Stomach (tissue), 9 donors: ENCODE measurements around the gene NEU3. TPM values are rescaled to one million over a fixed set of nuclear protein-coding genes. Genes with fewer than 3 reads are reported as not detected.

Source experiments
- DNase-seq, 2 donors: peaks; one replicate each; pipeline versions ENCODE4 v3.0.0 to v3.0.0-alpha.2; 2013 to 2019
- H3K27ac ChIP-seq, 5 donors: fragments of 200-600 bp in 4 of 5; sonication (generic) in 4 of 5; one replicate each; pipeline ENCODE4 v1.5.1; 2013 to 2019; ENCODE audit warnings: mild to moderate bottlenecking in 1 of 5, moderate library complexity in 1 of 5
- H3K27me3 ChIP-seq, 3 donors: fragments of 200-600 bp; sonication (generic); one replicate each; pipeline ENCODE4 v1.5.1; 2017 to 2019; ENCODE audit warnings: mixed run types in 1 of 3
- H3K36me3 ChIP-seq, 4 donors: fragments of 200-600 bp; sonication (generic); 1 replicate in 3 of 4; 2 replicates in 1 of 4; pipeline ENCODE4 v1.5.1; 2016 to 2019
- H3K4me1 ChIP-seq, 4 donors: fragments of 200-600 bp; sonication (generic); one replicate each; pipeline ENCODE4 v1.5.1; 2016 to 2019
- H3K4me3 ChIP-seq, 4 donors: fragments of 200-600 bp; sonication (generic) in 3 of 4; one replicate each; pipeline ENCODE4 v1.5.1; 2016 to 2019; ENCODE audit warnings: mild to moderate bottlenecking in 1 of 4
- H3K9me3 ChIP-seq, 4 donors: fragments of 200-600 bp; sonication (generic); one replicate each; pipeline ENCODE4 v1.5.1; 2016 to 2019
- CTCF ChIP-seq, 7 experiments: fragments of 450-650 bp in 4 of 7; fragments of 200-600 bp in 3 of 7; sonication (generic) in 3 of 7; IDR thresholded peaks; one replicate each; pipeline ENCODE4 v1.5.1; 2016 to 2019; ENCODE audit warnings: antibody characterized with exemption in 7 of 7, control low read depth in 2 of 7, mild to moderate bottlenecking in 1 of 7
- EP300 ChIP-seq: sonication (generic); formaldehyde crosslinking; IDR thresholded peaks from one replicate; pipeline ENCODE4 v1.6.1; 2017; ENCODE audit warnings: antibody characterized with exemption
- POLR2A ChIP-seq, 4 donors: fragments of 450-650 bp; IDR thresholded peaks; one replicate each; pipeline ENCODE4 v1.6.1; 2016; ENCODE audit warnings: antibody characterized with exemption in 4 of 4, control low read depth in 2 of 4, mild to moderate bottlenecking in 1 of 4, moderate library complexity in 1 of 4
- POLR2AphosphoS5 ChIP-seq, 3 donors: sonication (generic); formaldehyde crosslinking; IDR thresholded peaks; one replicate each; pipeline ENCODE4 v1.6.1; 2016; ENCODE audit warnings: antibody characterized with exemption in 3 of 3
- WGBS, 5 donors: extraction: QIAGEN DNeasy Blood & Tissue Kit in 3 of 5; methylation state at CpG; one replicate each; pipeline versions ENCODE4 v1.1.5 to v1.1.7; 2013 to 2018; 5-methylcytosine and 5-hydroxymethylcytosine counted together
- intact Hi-C: fragments of 100-400 bp; cut with DNase I; formaldehyde crosslinking; loops from one replicate; pipeline ENCODE4 v1.15.1; 2023; ENCODE audit warnings: low total_unique reads
- polyA plus RNA-seq, 3 donors: library from polyadenylated mRNA; stranded (reverse); fragments of 200-250 nt; gene quantifications; one replicate each; pipeline ENCODE4 v1.2.3, GENCODE V29; 2013
- total RNA-seq, 5 donors: library from RNA; depleted of rRNA; stranded (reverse); fragments of >200 nt; gene quantifications; one replicate each; pipeline versions ENCODE4 v1.1.0 to v1.2.3, GENCODE V29; 2014 to 2016
- donor health status: healthy with polysubstance abuse.
- donor health status: Bipolar disorder and iron deficiency.
- donor health status: healthy.

The NEU3 gene
- total and polyA plus RNA-seq, 8 donors: 0.58 to 33.5 (median 3.7) TPM

GRCh38 chr11:75022296-75022695 lies 33.6 kb downstream of the NEU3 start:
- H3K4me3 ChIP-seq: no peak overlapping the region
- no peaks in the 10 kb centered on the region for H3K9me3 ChIP-seq
- intact Hi-C loops: loop anchor here (5.0 kb wide), 1 partner anchor 225 kb away; no protein-coding TSS in a partner anchor
- no peak overlapping the region for H3K27ac ChIP-seq
- no peak for DNase-seq
- H3K36me3 ChIP-seq: no peaks in the 10 kb centered on the region
- no peaks in the 10 kb centered on the region for H3K27me3 ChIP-seq
- no peaks in the 10 kb centered on the region for H3K4me1 ChIP-seq
- WGBS, 5 donors: 83 to 92% (median 88%) methylated on average over 3 of the region's 3 CpGs
- TF ChIP-seq EP300 (no peak), CTCF (IDR thresholded peaks at IDR 0.05) (no peak), POLR2AphosphoS5 (IDR thresholded peaks at IDR 0.05) (no peak), POLR2A (IDR thresholded peaks at IDR 0.05) (no peak)

GRCh38 chr11:75022759-75023396 lies 34.1 kb downstream of the NEU3 start:
- WGBS, 5 donors: 54 to 66% (median 60%) methylated on average over 4 to 5 of the region's 5 CpGs
- Histone ChIP-seq H3K9me3 (no peaks in the 10 kb centered on the region), H3K36me3 (no peaks in the 10 kb centered on the region), H3K4me3 (no peak overlapping the region), H3K27me3 (no peaks in the 10 kb centered on the region), H3K4me1 (no peaks in the 10 kb centered on the region), H3K27ac (no peak overlapping the region)
- intact Hi-C loops: loop anchor here (5.0 kb wide), 1 partner anchor 224 kb away; no protein-coding TSS in a partner anchor
- peak; percentile 87 to 93 for DNase-seq
- TF ChIP-seq CTCF (IDR thresholded peaks at IDR 0.05): peak in 5 of 7 experiments; percentile 67 to 94 (median 90)
- TF ChIP-seq POLR2AphosphoS5 (IDR thresholded peaks at IDR 0.05): peak in 1 of 3 donors; percentile 25
- TF ChIP-seq EP300: no peak

- Histone ChIP-seq H3K4me1 (no peaks in the 10 kb centered on the region), H3K27ac (no peak overlapping the region), H3K9me3 (no peaks in the 10 kb centered on the region), H3K36me3 (no peaks in the 10 kb centered on the region), H3K4me3 (no peak overlapping the region), H3K27me3 (no peaks in the 10 kb centered on the region)
- intact Hi-C loops: loop anchor here (5.0 kb wide), 1 partner anchor 224 kb away; no protein-coding TSS in a partner anchor
- no peak for DNase-seq
- WGBS, 5 donors: 89 to 97% (median 93%) methylated on average over 5 to 6 of the region's 6 CpGs
- no peak for TF ChIP-seq POLR2AphosphoS5 (IDR thresholded peaks at IDR 0.05)
- TF ChIP-seq EP300: no peak
- TF ChIP-seq CTCF (IDR thresholded peaks at IDR 0.05): no peak
- no peak for TF ChIP-seq POLR2A (IDR thresholded peaks at IDR 0.05)
Measured at GRCh38 chr11:75023446-75024067, 34.8 kb downstream of the NEU3 start.

- no peak overlapping the region for H3K27ac ChIP-seq
- no peak for DNase-seq
- no peaks in the 10 kb centered on the region for H3K4me1 ChIP-seq
- intact Hi-C loops: loop anchor here (5.0 kb wide), 1 partner anchor 223 kb away; no protein-coding TSS in a partner anchor
- H3K4me3 ChIP-seq: no peak overlapping the region
- TF ChIP-seq CTCF (IDR thresholded peaks at IDR 0.05): no peak
- no peak for TF ChIP-seq EP300
- TF ChIP-seq POLR2A (IDR thresholded peaks at IDR 0.05): no peak
- no peak for TF ChIP-seq POLR2AphosphoS5 (IDR thresholded peaks at IDR 0.05)
- 50 to 81% (median 74%) methylated on average over 5 to 6 of the region's 6 CpGs for WGBS, 5 donors
- H3K36me3 ChIP-seq: no peaks in the 10 kb centered on the region
- no peaks in the 10 kb centered on the region for H3K27me3 ChIP-seq
- H3K9me3 ChIP-seq: no peaks in the 10 kb centered on the region
Measured at GRCh38 chr11:75024068-75024449, 35.3 kb downstream of the NEU3 start.
